Measurements from ENCODE around the gene CAPS2. TPM values are rescaled to one million over a fixed set of nuclear protein-coding genes. Genes with fewer than 3 reads are reported as not detected.

The CAPS2 gene
- total RNA-seq, 1 experiment from 2014 or later = 11.8 TPM

DNA sequence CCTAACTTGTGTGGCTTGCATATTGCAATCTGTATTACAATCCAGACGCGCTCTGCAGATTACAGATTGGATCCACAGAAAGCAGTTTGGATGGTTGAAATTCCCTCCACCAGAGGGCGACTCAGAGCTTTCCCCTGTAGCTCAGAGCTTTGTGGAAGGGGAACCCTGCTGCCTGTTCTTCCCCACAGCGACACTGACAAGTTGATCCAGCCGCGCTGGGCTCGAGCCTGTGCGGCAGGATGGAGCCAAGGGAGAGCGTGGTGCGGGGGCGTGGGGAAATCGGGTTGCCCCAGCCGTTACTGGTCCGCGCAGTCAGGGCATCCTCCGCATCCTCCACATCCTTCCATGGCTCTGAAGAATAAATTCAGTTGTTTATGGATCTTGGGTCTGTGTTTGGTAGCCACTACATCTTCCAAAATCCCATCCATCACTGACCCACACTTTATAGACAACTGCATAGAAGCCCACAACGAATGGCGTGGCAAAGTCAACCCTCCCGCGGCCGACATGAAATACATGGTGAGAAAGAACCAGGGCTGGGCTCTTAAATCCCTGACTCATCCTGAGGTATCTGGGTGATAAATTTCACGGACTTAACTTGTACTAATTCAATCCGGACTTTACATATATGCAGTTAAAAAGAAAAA is 4.4 kb upstream of the CAPS2 start, which contains the start of gene GLIPR1L1:
Gene GLIPR1L1 (plus strand): TSS at position 287 of the 647 bp plus-strand sequence. CDS start 59 bp downstream, at position 346.
- TF ChIP-seq CTCF (IDR thresholded peaks at IDR 0.05; ENCODE audit: unreplicated experiment) = peak; percentile 92
- CTCF ChIA-PET = interaction anchor here (0.5 to 1.7 kb wide), 10 partner anchors 8 to 176 kb away, joined by 3 to 9 read pairs (median 4); partner anchors contain the start of genes GLIPR1 and GLIPR1L2
- peak within 1 kb of the TSS; percentile 93 for H3K4me3 Mint-ChIP-seq (ENCODE audit: low read depth, unreplicated experiment)
- intact Hi-C loops (cut with micrococcal nuclease; ENCODE audit: unreplicated experiment) = loop anchor here (2.0 kb wide), 3 partner anchors 56 to 170 kb away; partner anchors contain the start of genes GLIPR1 and GLIPR1L2
- H3K27me3 Mint-ChIP-seq (ENCODE audit: unreplicated experiment) = no peaks in the 10 kb centered on the region
- peaks cover 18% of the 10 kb centered on the region for H3K36me3 Mint-ChIP-seq (ENCODE audit: insufficient read depth, unreplicated experiment)
- H3K4me1 Mint-ChIP-seq (ENCODE audit: low read depth, unreplicated experiment) = peaks cover 11% of the 10 kb centered on the region
- BruUV-seq (replicated peaks) = no TSS peak
- H3K9me3 Mint-ChIP-seq (ENCODE audit: low read depth, unreplicated experiment) = no peaks in the 10 kb centered on the region
- peak; percentile 93 for DNase-seq
- H3K27ac Mint-ChIP-seq (ENCODE audit: unreplicated experiment) = peak within 1 kb of the TSS; percentile 87

DNA sequence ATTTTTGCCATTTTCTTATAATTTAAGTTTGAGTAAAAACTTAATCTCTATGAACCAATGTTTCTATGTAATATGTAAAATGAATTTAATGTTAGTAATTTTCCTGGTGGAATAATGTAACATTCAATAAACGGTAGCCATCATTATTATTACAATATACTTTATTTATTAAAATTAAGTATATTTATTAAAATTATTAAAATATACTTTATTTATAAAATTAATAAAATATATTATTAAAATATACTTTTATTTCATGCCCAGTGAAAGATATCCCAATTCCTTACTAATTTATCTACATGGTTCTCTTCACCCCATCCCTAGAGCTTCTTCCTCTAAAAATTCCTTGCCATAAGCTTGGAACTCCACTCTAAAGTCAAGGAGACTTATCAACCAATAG is 2.5 kb downstream of the CAPS2 start:
- Mint-ChIP-seq H3K4me3 (ENCODE audit: low read depth, unreplicated experiment) (no peak overlapping the region), H3K36me3 (ENCODE audit: insufficient read depth, unreplicated experiment) (peaks cover 10% of the 10 kb centered on the region), H3K9me3 (ENCODE audit: low read depth, unreplicated experiment) (no peaks in the 10 kb centered on the region), H3K4me1 (ENCODE audit: low read depth, unreplicated experiment) (no peaks in the 10 kb centered on the region), H3K27me3 (ENCODE audit: unreplicated experiment) (no peaks in the 10 kb centered on the region), H3K27ac (ENCODE audit: unreplicated experiment) (no peak overlapping the region)
- no peak for DNase-seq
- TF ChIP-seq CTCF (IDR thresholded peaks at IDR 0.05; ENCODE audit: unreplicated experiment) = no peak
- intact Hi-C loops (cut with micrococcal nuclease; ENCODE audit: unreplicated experiment) = no loop called here
- no TSS peak for BruUV-seq (replicated peaks)
- CTCF ChIA-PET = no interaction called here

- H3K4me3 Mint-ChIP-seq (ENCODE audit: low read depth, unreplicated experiment) = no peak overlapping the region
- H3K27ac Mint-ChIP-seq (ENCODE audit: unreplicated experiment) = no peak overlapping the region
- BruUV-seq (replicated peaks) = no TSS peak
- peaks cover 2% of the 10 kb centered on the region for H3K4me1 Mint-ChIP-seq (ENCODE audit: low read depth, unreplicated experiment)
- H3K9me3 Mint-ChIP-seq (ENCODE audit: low read depth, unreplicated experiment) = no peaks in the 10 kb centered on the region
- no peak for DNase-seq
- TF ChIP-seq CTCF (IDR thresholded peaks at IDR 0.05; ENCODE audit: unreplicated experiment) = no peak
- H3K36me3 Mint-ChIP-seq (ENCODE audit: insufficient read depth, unreplicated experiment) = no peaks in the 10 kb centered on the region
- intact Hi-C loops (cut with micrococcal nuclease; ENCODE audit: unreplicated experiment) = no loop called here
- CTCF ChIA-PET = no interaction called here
- H3K27me3 Mint-ChIP-seq (ENCODE audit: unreplicated experiment) = no peaks in the 10 kb centered on the region
These were observed 6.5 kb downstream of the CAPS2 start for GRCh38 chr12:75323663-75324062.

DNA sequence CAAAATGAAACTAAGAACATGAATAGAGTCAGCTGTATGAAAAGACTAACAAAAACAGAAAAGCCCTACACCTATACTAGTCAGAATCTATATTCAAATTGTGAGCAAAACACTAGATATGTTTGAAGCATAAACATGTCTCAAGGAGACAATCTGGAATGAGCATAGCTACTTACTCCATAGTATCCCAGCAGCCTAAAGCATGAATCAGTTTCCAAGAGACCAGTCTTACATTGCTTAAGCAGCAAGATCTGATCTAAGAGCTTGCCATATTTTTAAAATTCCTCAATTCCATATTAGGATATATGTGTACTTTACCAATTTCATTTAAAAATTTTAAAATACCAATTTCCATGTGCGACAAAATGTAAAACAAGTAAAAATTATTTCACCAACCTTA is 7.7 kb downstream of the CAPS2 start:
- Mint-ChIP-seq H3K4me1 (ENCODE audit: low read depth, unreplicated experiment) (peaks cover 8% of the 10 kb centered on the region), H3K9me3 (ENCODE audit: low read depth, unreplicated experiment) (no peaks in the 10 kb centered on the region), H3K4me3 (ENCODE audit: low read depth, unreplicated experiment) (no peak overlapping the region), H3K36me3 (ENCODE audit: insufficient read depth, unreplicated experiment) (no peaks in the 10 kb centered on the region), H3K27ac (ENCODE audit: unreplicated experiment) (no peak overlapping the region), H3K27me3 (ENCODE audit: unreplicated experiment) (no peaks in the 10 kb centered on the region)
- no peak for TF ChIP-seq CTCF (IDR thresholded peaks at IDR 0.05; ENCODE audit: unreplicated experiment)
- no peak for DNase-seq
- no TSS peak for BruUV-seq (replicated peaks)
- CTCF ChIA-PET = no interaction called here
- intact Hi-C loops (cut with micrococcal nuclease; ENCODE audit: unreplicated experiment) = no loop called here

Measured in Calu3 (cell line).